Myocyte (in vitro differentiated cells): ENCODE data around the gene RBAK. TPM values are rescaled to one million over a fixed set of nuclear protein-coding genes. Genes with fewer than 3 reads are reported as not detected.
"Not testable (repeated sequence)": the region's sequence is repeated elsewhere in the genome, so short reads cannot be mapped to it uniquely, and the experiment has no call there.

ENCODE experiments used
- DNase-seq: peaks from one replicate; pipeline ENCODE4 v3.0.0-alpha.2; 2012; ENCODE audit warnings: low read depth
- total RNA-seq: library from RNA; depleted of rRNA; stranded (reverse); fragments of >200 nt; gene quantifications from 2 replicates; pipeline ENCODE4 v1.2.3, GENCODE V29; 2014

Gene RBAK
- total RNA-seq, 1 donor from 2014 or later: 13.5 TPM

DNA sequence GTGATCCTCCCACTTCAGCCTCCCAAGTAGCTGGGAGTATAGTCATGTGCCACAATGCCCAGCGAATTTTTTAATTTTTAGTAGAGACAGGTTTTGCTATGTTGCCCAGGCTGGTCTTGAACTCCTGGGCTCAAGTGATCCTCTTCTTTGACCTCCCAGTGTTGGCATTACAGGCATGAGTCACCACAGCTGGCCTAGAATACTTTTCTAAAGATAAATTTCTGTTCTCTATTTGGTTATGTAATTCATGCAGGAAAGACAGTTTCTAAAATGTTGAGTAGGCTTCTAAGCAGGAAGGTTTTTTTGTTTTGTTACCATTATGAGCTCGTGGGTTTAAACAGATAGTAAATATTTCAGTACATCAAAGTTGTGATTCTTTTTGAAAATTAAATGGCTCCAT lies 5.0 kb downstream of the RBAK start:
- no peak for DNase-seq

- DNase-seq: not testable (repeated sequence)
Measured at GRCh38 chr7:5051731-5052130, 6.1 kb downstream of the RBAK start.

DNA sequence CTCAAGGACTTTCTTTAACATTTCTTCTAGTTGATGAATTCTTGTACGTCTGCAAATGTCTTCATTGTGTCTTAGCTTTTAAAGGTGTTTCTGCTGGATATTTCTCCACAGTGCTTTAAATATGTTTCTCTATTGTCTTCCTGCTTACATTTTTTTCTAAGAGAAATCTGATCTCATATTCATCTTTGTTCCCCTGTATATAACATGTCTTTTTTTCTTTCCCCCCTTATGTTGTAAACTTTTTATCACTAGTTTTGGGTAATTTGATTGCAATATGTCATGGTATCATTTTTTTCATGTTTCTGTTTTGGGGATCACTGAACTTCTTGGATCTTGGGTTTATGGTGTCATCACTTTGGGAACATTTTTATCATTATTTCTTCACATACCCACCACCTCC lies 7.5 kb downstream of the RBAK start:
- DNase-seq: no peak

GRCh38 chr7:5063698-5064097 lies 18.0 kb downstream of the RBAK start:
- DNase-seq: no peak

DNA sequence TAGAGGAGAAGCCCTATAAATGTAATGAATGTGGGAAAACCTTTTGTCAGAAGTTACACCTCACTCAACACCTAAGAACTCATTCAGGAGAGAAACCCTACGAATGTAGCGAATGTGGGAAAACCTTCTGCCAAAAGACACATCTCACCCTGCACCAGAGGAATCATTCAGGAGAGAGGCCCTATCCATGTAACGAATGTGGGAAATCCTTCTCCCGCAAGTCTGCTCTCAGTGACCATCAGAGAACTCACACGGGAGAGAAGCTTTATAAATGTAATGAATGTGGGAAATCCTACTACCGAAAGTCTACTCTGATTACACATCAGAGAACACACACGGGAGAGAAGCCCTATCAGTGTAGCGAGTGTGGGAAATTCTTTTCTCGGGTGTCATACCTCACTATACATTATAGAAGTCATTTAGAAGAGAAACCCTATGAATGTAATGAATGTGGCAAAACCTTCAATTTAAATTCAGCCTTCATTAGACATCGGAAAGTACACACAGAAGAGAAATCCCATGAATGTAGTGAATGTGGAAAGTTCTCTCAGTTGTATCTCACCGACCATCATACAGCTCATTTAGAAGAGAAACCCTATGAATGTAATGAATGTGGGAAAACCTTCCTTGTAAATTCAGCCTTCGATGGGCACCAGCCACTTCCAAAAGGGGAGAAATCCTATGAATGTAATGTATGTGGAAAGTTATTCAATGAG lies 18.9 kb downstream of the RBAK start:
- DNase-seq: peak; percentile 19

DNA sequence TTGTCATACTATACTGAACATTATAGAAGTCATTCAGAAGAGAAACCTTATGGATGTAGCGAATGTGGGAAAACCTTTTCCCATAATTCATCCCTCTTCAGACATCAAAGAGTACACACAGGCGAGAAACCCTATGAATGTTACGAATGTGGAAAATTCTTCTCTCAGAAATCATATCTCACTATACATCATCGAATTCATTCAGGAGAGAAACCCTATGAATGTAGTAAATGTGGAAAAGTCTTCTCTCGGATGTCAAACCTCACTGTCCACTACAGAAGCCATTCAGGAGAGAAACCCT lies 19.4 kb downstream of the RBAK start:
- DNase-seq: no peak

DNA sequence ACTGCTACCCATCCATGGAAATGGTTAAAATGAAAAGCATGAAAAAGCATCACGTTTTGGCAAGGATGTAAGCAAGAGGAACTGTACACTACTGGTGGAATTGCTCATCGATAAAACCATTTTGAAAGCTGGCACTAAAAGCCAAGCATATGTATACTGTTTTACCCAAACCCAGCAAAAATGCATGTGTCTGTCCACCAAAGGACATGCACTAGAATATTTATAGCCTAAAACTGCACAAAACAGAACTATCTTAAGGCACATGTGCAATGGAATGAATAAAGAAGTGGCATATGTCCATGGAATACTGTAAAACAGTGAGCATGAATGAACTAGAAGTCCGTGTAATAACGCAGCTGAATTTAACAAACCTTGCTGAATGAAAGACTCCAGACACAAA lies 22.9 kb downstream of the RBAK start:
- no peak for DNase-seq

GRCh38 chr7:5070206-5070605 lies 24.5 kb downstream of the RBAK start:
- no peak for DNase-seq

DNA sequence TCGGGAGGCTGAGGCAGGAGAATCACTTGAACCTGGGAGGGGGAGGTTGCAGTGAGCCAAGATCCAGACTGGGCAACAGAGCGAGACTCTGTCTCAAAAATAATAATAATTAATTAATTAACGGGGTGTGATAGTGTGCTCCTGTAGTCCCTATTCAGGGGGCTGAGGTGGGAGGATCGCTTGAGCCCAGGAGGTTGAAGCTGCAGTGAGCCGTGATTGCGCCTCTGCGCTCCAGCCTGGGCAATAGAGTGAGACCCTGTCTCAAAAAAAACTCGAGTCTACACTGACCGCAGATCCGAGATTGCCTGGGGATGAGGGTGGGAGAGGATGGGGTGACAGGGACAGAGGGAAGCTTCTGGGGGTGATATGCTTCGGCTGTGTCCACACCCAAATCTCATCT lies 29.5 kb downstream of the RBAK start:
- DNase-seq: not testable (repeated sequence)

DNA sequence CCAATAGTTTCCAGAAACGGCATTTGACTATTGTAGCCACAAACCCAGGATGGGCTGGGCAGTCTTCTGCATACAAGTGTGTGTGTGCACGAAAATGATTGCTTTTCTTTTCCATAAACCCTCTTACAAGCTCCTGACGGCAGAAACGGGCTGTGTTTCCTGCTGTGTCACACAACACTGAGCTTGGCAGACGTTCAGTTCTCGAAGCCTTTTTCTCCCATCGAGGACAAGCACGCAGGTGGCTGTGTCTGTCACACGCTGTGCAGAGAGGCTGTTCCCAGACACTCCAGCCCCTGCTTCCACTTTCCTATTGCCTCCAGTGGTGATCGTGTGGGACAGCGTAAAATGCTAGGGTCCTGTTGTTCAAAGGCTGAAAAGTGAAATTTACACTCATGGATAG lies 32.1 kb downstream of the RBAK start:
- peak; percentile 79 for DNase-seq

DNA sequence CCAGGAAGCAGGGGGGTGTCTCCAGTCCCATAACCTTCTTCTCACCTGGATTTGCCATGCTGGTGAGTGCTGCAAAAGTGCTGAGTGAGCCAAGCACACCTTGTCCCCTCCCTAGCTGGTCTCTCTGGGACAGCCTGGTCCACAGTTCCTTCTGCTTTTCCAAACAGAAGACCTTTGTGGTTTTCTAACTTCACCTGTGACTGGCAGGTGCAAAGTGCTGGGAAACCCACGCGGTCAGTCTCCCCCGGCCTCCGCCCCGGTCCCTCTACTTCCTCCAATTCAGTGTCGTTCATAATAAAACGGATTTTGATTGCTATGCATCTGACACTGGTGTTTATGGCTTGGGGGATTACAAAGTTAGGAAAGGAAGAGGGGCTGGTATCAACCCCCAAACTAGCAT lies 37.1 kb downstream of the RBAK start:
- DNase-seq: no peak

DNA sequence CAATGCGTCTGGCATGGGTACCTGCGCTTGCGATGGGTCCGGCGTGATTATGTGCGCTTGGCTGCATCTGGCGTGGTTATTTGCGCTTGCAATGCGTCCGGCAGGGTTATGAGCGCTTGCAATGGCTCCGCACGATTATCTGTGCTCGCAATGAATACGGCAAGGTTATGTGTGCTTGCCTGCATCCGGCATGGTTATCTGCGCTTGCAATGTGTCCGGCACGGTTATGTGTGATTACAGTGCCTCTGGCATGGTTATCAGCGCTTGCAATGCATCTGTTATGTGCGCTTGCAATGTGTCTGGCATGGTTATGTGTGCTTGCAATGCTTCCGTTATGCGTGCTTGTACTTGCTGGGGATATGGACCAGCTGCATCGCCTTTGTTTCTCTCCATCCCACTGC lies 37.7 kb downstream of the RBAK start:
- no peak for DNase-seq

DNA sequence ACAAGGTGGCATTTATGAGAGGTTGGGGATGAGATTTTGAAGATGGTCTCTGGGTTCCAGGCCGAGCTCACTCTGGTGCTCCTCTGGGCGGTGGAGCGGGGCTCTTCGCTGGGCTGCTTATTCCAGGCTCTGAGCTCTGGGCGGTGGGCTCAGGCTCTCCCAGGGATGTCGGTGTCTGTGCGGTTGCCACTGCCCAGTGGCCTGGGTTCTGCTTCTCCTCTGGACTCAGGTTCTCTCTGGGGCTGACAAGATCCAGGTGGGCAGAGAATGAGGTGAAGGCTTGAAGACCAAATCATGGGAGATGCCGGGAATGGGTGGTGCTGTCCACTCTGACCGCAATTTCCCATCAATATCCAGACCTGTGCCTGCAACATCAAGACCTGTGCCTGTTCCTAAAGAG lies 40.6 kb downstream of the RBAK start:
- no peak for DNase-seq

GRCh38 chr7:5088228-5088833 lies 42.7 kb downstream of the RBAK start:
- DNase-seq: not testable (repeated sequence)

GRCh38 chr7:5088906-5089305 lies 43.2 kb downstream of the RBAK start:
- no peak for DNase-seq

GRCh38 chr7:5093948-5094347 lies 48.3 kb downstream of the RBAK start:
- DNase-seq: no peak

GRCh38 chr7:5094641-5095040 lies 49.0 kb downstream of the RBAK start:
- no peak for DNase-seq

GRCh38 chr7:5116359-5116758 lies 70.7 kb downstream of the RBAK start:
- no peak for DNase-seq

DNA sequence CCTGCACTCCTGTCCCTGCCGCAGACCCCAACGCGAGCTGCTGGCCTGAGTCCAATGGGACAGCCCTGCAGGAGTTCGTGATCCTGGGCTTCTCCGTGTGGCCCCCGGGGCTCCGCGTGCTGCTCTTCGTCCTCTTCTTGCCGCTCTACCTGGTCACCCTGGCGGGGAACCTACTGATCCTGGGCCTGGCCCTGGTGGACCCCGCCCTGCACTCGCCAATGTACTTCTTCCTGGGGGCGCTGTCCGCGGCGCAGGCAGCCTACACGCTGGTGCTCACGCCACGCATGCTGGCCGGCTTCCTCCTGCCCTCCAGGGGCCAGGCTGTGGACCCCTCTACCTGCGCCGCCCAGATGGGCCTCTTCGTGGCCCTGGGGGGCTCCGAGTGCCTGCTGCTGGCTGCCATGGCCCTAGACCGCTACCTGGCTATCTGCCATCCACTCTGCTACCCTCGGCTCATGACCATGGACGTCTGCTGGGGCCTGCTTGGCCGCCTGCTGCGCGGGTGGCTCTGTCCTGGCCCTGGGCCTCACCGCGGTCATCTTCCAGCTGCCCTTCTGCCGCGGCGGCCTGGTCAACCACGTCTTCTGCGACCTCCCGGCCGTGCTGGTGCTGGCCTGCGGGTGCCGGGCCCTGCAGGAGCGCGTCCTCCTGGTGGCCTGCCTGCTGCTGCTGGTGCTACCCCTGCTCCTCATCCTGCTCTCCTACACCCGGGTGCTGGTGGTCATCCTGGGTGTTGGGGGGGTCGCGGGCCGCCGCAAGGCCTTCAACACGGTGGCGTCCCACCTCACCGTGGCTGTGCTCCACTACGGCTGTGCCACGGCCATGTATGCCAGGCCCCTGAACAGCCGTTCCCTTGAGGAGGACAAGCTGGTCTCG lies 71.7 kb downstream of the RBAK start:
- DNase-seq: no peak
